SK-N-MC (cell line): ENCODE measurements around the gene TTLL11.

ENCODE experiments used
- EZH2 ChIP-seq: fragments of 200-600 bp; sonication (generic); IDR thresholded peaks from one replicate; pipeline ENCODE4 v1.6.1; 2017; ENCODE audit warnings: antibody characterized with exemption
- FOXP2 ChIP-seq: optimal IDR thresholded peaks from 2 replicates; pipeline ENCODE3; 2011; ENCODE audit warnings: mild to moderate bottlenecking, moderate library complexity; ENCODE audit not compliant: insufficient read depth; ENCODE audit errors: extremely low read length, control extremely low read depth
- POLR2AphosphoS5 ChIP-seq: IDR thresholded peaks from 2 replicates; pipeline ENCODE4 v1.6.1; 2012; ENCODE audit warnings: mild to moderate bottlenecking, low read depth, low read length, borderline replicate concordance

- TF ChIP-seq POLR2AphosphoS5 = no peak
- TF ChIP-seq EZH2 = no peak
- TF ChIP-seq FOXP2 = no peak
Measured at GRCh38 chr9:121774715-121775613, 318.1 kb downstream of the TTLL11 start.
